Amygdala (tissue), 56 donors: ENCODE results near the gene CENPF.
A peak's percentile ranks its signal among the peaks of the same experiment; 100 is the strongest.
"Not testable (repeated sequence)": the region's sequence is repeated elsewhere in the genome, so short reads cannot be mapped to it uniquely, and the experiment has no call there.

Experiments
- DNase-seq, 56 donors: peaks; one replicate each; lab custom pipeline; 2025; lab: John Stamatoyannopoulos, UW

Gene CENPF

GRCh38 chr1:214658175-214658574 lies 55.2 kb downstream of the CENPF start:
- DNase-seq, result no peak

GRCh38 chr1:214658785-214659184 lies 55.8 kb downstream of the CENPF start:
- DNase-seq, result peak in 1 of 56 donors; percentile 5

- DNase-seq, result no peak
Observed at GRCh38 chr1:214660190-214660589, 57.2 kb downstream of the CENPF start.

GRCh38 chr1:214660900-214661299 lies 57.9 kb downstream of the CENPF start:
- peak in 41 of 56 donors; percentile 2 to 80 (median 29) for DNase-seq

- no peak for DNase-seq
Observed at GRCh38 chr1:214662223-214662785, 59.3 kb downstream of the CENPF start.

DNA sequence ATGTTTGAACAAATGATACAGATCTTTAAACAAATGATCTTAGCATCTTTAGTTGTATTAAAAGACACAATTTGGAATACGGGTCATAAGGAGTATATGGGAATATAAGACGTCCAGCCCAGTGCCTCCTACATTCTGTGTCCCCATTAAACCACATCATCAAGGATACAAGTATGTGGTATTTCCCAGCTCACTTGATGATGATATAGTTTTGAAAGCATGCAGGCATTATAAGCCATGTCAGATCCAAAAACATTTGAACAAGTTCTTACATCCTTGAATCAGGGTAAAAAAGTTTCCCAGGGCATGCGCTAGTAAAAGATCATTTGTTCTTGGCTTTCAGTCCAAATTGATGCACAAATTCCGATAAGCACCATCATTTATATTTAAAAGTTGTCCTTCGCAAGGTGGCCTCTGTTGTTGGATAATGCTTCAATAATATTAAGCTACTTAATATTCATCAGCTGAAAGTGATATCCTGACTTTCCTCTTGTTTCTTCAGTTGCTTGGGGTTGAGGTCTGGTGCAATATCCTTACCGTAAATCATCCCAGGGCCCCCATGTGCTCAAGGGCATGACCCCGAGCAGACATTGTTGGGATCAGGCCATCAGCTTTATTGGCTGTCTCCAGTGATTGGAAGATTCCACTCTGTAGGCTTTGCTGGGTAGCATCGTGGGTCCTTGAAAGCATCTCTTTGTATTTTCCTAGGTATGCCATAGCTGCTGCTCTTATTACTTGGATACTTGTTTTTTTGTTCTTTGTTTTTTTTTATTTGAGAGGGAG lies 61.8 kb downstream of the CENPF start:
- no peak for DNase-seq

DNA sequence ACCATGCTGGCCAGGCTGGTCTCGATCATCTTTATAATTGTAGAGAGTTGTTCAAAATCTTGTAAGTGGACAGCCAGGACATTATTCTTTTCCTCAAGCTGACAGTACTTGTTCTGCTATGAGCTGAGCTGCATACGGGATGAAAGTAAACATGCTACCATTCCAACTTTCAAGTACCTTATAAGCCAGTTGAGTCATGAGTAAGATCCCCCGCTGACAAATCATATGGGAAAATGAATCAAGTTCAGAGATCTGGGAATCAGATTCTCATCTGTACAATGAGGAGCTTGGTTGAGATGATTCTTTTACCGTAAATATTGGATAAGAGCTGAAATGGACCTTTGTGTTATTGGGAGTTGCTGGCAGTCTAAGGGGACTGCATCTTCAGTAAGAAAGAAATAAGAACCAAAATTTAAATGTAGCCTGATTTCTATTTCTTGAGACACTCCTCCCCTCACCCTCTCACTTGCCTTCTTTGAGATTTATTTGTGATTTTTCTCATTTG lies 62.7 kb downstream of the CENPF start:
- DNase-seq, result no peak

GRCh38 chr1:214666674-214667073 lies 63.7 kb downstream of the CENPF start:
- no peak for DNase-seq

GRCh38 chr1:214670098-214670497 lies 67.1 kb downstream of the CENPF start:
- DNase-seq, result peak in 5 of 56 donors; percentile 1 to 11 (median 1)

- DNase-seq, result not testable (repeated sequence)
Observed at GRCh38 chr1:214673029-214673428, 70.0 kb downstream of the CENPF start.

- DNase-seq, result no peak
Observed at GRCh38 chr1:214673576-214673975, 70.6 kb downstream of the CENPF start.

GRCh38 chr1:214675524-214675923 lies 72.5 kb downstream of the CENPF start:
- DNase-seq, result not testable (repeated sequence)

DNA sequence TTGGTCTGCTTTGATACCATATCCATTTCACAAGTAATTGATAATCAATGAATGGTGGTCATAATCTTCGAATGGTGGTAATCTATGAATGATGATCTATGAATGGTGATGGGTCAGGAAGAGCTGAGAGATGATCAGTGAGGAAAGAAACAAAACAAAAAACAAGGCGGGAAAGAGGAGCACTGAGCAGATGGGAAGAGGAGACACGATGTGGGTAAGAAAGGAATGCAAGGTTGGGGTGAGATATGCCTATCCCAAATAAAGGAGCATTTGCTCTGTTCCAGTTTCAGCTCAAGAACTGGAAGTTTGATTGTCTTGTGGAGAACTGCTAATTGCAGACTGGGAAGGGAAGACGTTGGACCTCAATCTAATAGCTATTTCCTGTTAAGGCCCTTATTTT lies 73.8 kb downstream of the CENPF start:
- no peak for DNase-seq

DNA sequence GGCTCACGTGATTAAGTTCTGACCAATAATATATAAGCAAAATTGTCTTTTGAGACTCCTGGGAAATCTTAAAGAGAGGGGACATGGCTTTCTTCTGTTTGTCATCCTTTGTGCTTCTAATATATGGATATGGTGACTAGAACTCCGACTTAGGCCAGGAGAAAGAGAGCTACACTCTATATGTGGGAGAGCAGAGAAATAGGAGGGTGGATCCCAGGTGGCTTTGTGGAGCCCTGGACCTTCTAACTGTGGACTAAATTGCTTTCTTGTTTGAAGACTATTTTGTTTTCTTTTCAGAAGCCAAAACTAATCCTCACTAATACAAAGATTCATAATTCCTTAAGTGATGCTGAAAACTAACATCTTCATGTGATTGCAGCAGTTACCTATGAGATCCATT lies 75.0 kb downstream of the CENPF start:
- no peak for DNase-seq

DNA sequence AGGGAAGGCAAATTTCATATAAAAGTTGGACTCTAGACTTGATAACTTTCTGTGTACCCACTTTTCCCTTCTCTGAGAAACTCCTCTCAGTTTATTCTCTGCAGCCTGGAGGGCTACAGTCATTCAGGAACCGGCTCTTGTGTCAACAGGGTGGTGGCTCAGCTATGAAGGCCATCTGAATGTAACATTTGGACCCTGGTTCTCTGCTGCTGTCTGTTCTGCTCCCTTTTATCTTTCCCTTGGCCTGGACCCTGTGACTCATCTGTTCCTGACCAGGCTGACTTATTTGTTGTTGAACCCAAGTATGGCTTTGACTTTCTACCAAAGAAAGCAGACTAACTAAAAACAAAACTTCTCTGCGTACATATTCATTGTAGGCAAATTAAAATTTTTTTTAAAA lies 75.4 kb downstream of the CENPF start:
- no peak for DNase-seq

GRCh38 chr1:214683621-214684020 lies 80.6 kb downstream of the CENPF start:
- no peak for DNase-seq

DNA sequence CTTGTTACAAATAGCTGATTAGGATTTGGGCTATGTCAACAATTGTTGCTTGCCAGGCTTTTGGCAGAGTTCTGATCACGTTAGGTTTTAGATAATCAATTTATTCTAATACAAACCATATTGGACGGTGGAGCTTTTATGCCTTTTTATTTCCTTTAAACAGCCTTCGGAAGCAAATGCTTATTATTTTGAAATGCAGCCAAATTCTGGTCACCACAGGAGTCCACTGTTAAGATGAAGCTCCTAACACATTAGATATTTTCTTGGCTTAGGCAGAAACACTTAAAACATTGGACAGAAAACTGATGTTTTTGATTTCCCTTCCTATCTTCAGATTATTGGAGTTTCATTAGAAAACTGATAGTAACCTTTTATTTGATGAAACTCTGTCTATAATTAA lies 82.9 kb downstream of the CENPF start:
- DNase-seq, result no peak

DNA sequence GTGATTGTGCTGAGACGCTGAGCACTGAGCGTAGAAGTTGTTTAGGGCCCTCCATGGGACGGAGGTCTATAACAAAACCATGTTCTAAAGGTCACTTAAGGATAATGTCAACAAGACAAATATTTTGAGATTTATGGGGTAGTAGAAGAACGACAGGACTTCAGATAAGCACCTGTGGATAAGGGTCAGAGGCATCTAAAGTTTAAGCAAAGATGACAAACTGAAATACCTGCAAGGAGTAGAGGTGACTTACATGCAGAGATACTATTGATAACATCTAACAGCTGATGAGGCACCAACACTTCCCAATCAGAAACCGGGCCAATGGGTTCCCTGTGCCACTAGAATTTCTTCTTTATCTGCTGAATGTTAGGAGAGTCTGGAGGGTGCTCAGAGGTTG lies 83.5 kb downstream of the CENPF start:
- no peak for DNase-seq

GRCh38 chr1:214688891-214689290 lies 85.9 kb downstream of the CENPF start:
- no peak for DNase-seq

GRCh38 chr1:214694769-214695168 lies 91.8 kb downstream of the CENPF start:
- DNase-seq, result no peak

DNA sequence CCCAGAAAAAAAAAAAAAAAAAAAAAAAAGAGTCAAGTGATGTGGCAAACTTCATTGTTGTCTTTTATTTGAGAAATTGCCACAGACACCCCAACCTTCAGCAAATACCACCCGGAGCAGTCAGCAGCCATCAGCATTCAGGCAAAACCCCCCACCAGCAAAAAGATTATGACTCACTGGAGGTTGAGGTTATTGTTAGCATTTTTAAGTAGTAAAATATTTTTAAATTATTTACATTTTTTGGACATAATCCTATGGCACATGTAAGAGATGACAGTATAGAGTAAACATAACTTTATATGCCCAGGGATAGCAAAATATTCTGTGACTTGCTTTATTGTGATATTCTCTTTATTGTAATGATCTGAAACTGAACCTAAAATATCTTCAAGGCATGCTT lies 95.6 kb downstream of the CENPF start:
- DNase-seq, result no peak

DNA sequence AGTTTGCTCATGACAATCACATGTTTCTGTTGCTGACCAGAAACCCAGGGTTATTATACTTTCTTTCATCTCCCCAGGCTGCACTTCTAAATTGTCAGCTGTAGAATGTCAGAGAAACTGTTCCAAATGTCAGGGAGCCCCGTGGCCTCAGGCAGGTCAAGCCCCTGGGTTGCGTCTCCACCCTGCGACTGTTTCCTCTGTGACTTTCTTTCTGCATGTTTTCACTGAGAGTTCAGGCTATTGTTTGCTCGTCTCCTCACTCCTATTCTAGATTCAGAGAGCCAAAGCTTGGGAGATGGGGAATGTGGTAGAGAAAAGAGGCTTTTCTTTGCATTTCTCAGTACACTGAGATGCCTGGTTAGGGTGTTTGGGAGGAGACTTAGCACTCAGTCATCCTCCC lies 97.4 kb downstream of the CENPF start:
- no peak for DNase-seq
